HEK293T (cell line): ENCODE data around the gene ZNF19.

Experiments
- CTCF ChIA-PET: fragments of 350-600 bp; formaldehyde crosslinking; extraction: SDS; loops from one replicate; lab custom pipeline; 2021; ENCODE audit warnings: antibody characterized with exemption, inconsistent platforms; lab: Yijun Ruan, JAX
- POLR2A ChIA-PET: fragments of 350-600 bp; formaldehyde crosslinking; extraction: SDS; loops from one replicate; lab custom pipeline; 2020; ENCODE audit warnings: antibody characterized with exemption, inconsistent platforms; lab: Yijun Ruan, JAX
- DNase-seq: peaks from one replicate; pipeline ENCODE4 v3.0.0; 2012; ENCODE audit warnings: mixed read lengths; ENCODE audit errors: extremely low spot score
- ARNT ChIP-seq: fragments of 450-650 bp; IDR thresholded peaks from 2 replicates; pipeline ENCODE4 v1.6.1; 2017; ENCODE audit warnings: mild to moderate bottlenecking
- BHLHE40 ChIP-seq: fragments of 450-650 bp; IDR thresholded peaks from 2 replicates; pipeline ENCODE4 v1.6.1; 2016; ENCODE audit warnings: mild to moderate bottlenecking, moderate library complexity, borderline replicate concordance
- CTBP1 ChIP-seq: fragments of 450-650 bp; IDR thresholded peaks from 2 replicates; pipeline ENCODE4 v1.6.1; 2016; ENCODE audit warnings: borderline replicate concordance
- ELF4 ChIP-seq: fragments of 450-650 bp; IDR thresholded peaks from 2 replicates; pipeline ENCODE4 v1.6.1; 2017; ENCODE audit warnings: antibody characterized with exemption
- FOXA1 ChIP-seq: fragments of 450-650 bp; IDR thresholded peaks from 2 replicates; pipeline ENCODE4 v1.6.1; 2016; ENCODE audit warnings: mild to moderate bottlenecking
- FOXK2 ChIP-seq: fragments of 450-650 bp; IDR thresholded peaks from 2 replicates; pipeline ENCODE4 v1.6.1; 2016; ENCODE audit warnings: mild to moderate bottlenecking
- FOXM1 ChIP-seq: fragments of 450-650 bp; IDR thresholded peaks from 2 replicates; pipeline ENCODE4 v1.6.1; 2017; ENCODE audit warnings: mild to moderate bottlenecking, borderline replicate concordance
- HDGF ChIP-seq: fragments of 450-650 bp; IDR thresholded peaks from 2 replicates; pipeline ENCODE4 v1.6.1; 2017; ENCODE audit warnings: antibody characterized with exemption, borderline replicate concordance
- L3MBTL2 ChIP-seq: fragments of 450-650 bp; conservative IDR thresholded peaks from 2 replicates; pipeline ENCODE4 v1.6.1; 2016; ENCODE audit warnings: mild to moderate bottlenecking
- LEF1 ChIP-seq: fragments of 450-650 bp; IDR thresholded peaks from 2 replicates; pipeline ENCODE4 v1.6.1; 2017; ENCODE audit warnings: mild to moderate bottlenecking, borderline replicate concordance
- NFRKB ChIP-seq: fragments of 450-650 bp; IDR thresholded peaks from 2 replicates; pipeline ENCODE4 v1.6.1; 2016; ENCODE audit warnings: mild to moderate bottlenecking, moderate library complexity
- SP1 ChIP-seq: fragments of 450-650 bp; IDR thresholded peaks from 2 replicates; pipeline ENCODE4 v1.6.1; 2017
- SUZ12 ChIP-seq: fragments of 450-650 bp; IDR thresholded peaks from 2 replicates; pipeline ENCODE4 v1.6.1; 2016; ENCODE audit warnings: mild to moderate bottlenecking
- TARDBP ChIP-seq: fragments of 450-650 bp; IDR thresholded peaks from 2 replicates; pipeline ENCODE4 v1.6.1; 2016
- ZNF384 ChIP-seq: fragments of 450-650 bp; IDR thresholded peaks from 2 replicates; pipeline ENCODE4 v1.6.1; 2016
- TF ChIP-seq, protein P1 (sequence below): fragments of 450-650 bp; IDR thresholded peaks from 2 replicates; pipeline ENCODE4 v1.6.1; 2016

Gene ZNF19

DNA sequence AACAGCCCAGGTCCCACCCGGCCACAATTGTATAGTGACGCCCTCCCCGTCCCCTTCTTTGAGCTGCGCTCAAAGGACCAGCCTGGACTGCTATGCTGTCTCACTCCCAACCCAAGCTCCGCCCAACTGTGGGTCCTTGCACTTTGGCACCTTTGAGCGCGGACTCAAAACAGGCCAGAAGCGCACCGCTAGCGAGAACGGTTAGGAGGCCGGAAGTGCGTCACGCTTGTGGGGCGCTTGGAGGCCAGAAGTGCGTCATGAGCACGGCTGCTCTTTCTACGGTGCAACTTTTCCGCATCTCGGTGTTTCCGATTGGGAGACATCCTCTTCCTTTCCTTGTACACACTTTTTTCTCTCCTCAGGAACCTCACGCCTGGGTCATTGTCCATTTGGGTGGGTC is at the start of gene ZNF19:
Gene ZNF19, minus strand, starts transcription at position 203 of the 400 bp plus-strand sequence. CDS start 7,210 bp downstream, outside the sequence.
- TF ChIP-seq L3MBTL2 (no peak), LEF1 (no peak)
- TF ChIP-seq, protein P1, sequence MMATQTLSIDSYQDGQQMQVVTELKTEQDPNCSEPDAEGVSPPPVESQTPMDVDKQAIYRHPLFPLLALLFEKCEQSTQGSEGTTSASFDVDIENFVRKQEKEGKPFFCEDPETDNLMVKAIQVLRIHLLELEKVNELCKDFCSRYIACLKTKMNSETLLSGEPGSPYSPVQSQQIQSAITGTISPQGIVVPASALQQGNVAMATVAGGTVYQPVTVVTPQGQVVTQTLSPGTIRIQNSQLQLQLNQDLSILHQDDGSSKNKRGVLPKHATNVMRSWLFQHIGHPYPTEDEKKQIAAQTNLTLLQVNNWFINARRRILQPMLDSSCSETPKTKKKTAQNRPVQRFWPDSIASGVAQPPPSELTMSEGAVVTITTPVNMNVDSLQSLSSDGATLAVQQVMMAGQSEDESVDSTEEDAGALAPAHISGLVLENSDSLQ = no peak
- ChIA-PET CTCF (interaction anchor here (1.8 kb wide), 1 partner anchor 10 kb away, joined by 7 read pairs; no protein-coding TSS in a partner anchor), POLR2A (interaction anchor here (2.4 kb wide), 1 partner anchor 28 kb away, joined by 9 read pairs; the partner anchor contains the start of gene ZNF23)
- no peak for DNase-seq

DNA sequence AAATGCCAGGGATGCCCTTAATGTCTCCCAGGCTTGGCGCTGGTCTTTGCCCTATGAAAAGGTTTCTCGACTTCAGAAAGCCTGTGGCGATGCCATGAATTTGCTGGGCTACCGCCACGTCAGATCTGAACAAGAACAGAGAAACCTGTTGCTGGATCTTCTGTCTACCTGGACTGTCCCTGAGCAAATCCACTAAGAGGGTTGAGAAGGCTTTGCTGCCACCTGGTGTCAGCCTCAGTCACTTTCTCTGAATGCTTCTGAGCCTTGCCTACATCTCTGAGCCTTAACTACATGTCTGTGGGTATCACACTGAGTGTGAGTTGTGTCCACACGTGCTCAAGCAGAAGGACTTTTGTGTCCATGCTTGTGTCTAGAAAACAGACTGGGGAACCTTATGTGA is 48.5 kb upstream of the ZNF19 start:
- POLR2A ChIA-PET = no interaction called here

GRCh38 chr16:71536752-71537499 is 47.8 kb upstream of the ZNF19 start:
- POLR2A ChIA-PET = no interaction called here
- TF ChIP-seq LEF1 (no peak), CTBP1 (no peak), L3MBTL2 (no peak), SP1 (no peak), SUZ12 (no peak), BHLHE40 (no peak), ZNF384 (no peak), ELF4 (no peak), FOXA1 (no peak), FOXK2 (no peak), TARDBP (no peak)
- TF ChIP-seq, protein P1 = no peak

More for the DNA sequence above, 48.5 kb upstream of the ZNF19 start:
- TF ChIP-seq FOXK2 = no peak
- TF ChIP-seq BHLHE40 = no peak
- no peak for TF ChIP-seq ARNT
- TF ChIP-seq FOXA1 = no peak
- no peak for TF ChIP-seq TARDBP
- TF ChIP-seq ZNF384 = no peak
- TF ChIP-seq CTBP1 = no peak
- TF ChIP-seq, protein P1 = no peak
- no peak for TF ChIP-seq HDGF
- TF ChIP-seq SUZ12 = no peak
- TF ChIP-seq ELF4 = no peak
- TF ChIP-seq NFRKB = no peak
- TF ChIP-seq L3MBTL2 = no peak
- no peak for TF ChIP-seq LEF1
- DNase-seq = peak; percentile 59
- CTCF ChIA-PET = interaction anchor here (0.9 to 1.7 kb wide), 3 partner anchors 11 to 73 kb away, joined by 3 to 8 read pairs (median 5); partner anchors contain the start of gene CHST4

DNA sequence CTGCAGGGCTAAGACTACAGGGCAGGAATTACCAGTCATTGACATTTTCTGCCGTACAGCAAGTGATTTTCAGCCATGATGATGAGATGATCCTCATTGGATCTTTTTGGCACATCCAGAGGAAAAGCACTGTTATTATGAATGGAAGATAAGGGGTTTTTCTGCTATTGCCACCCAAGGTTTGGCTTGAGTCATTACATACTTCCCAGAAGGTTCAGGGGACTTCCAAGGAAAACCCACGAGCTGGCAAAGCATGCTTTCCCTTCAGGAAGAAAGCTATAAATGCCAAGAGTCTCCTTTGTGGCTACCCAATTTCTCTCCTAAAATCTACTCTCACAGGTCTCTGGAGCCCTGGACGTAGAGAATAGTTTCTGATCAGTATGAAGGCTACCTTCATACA is 43.2 kb upstream of the ZNF19 start:
- ChIA-PET POLR2A (no interaction called here), CTCF (interaction anchor here (0.5 to 0.6 kb wide), 2 partner anchors 9 to 78 kb away, joined by 3 read pairs; no protein-coding TSS in a partner anchor)
- DNase-seq = no peak
- TF ChIP-seq ZNF384 (no peak), HDGF (no peak), NFRKB (no peak), BHLHE40 (no peak), ELF4 (no peak)
- TF ChIP-seq, protein P1 = no peak

More at GRCh38 chr16:71536752-71537499, 47.8 kb upstream of the ZNF19 start:
- CTCF ChIA-PET = interaction anchor here (1.5 kb wide), 1 partner anchor 57 kb away, joined by 3 read pairs; no protein-coding TSS in a partner anchor
- no peak for DNase-seq

- DNase-seq = no peak
- CTCF ChIA-PET = interaction anchor here (0.8 kb wide), 1 partner anchor 10 kb away, joined by 4 read pairs; no protein-coding TSS in a partner anchor
- POLR2A ChIA-PET = no interaction called here
- no peak for TF ChIP-seq FOXA1
- no peak for TF ChIP-seq LEF1
- no peak for TF ChIP-seq TARDBP
- TF ChIP-seq FOXK2 = no peak
- TF ChIP-seq HDGF = no peak
- TF ChIP-seq FOXM1 = no peak
- TF ChIP-seq, protein P1 = no peak
- no peak for TF ChIP-seq CTBP1
- no peak for TF ChIP-seq ARNT
- TF ChIP-seq BHLHE40 = no peak
- TF ChIP-seq L3MBTL2 = no peak
- TF ChIP-seq ZNF384 = no peak
These were observed 39.7 kb upstream of the ZNF19 start for GRCh38 chr16:71528863-71529262.
